NCI-H2081 (cell line): ENCODE measurements around the gene HRC.
"Not testable (repeated sequence)": the region's sequence is repeated elsewhere in the genome, so short reads cannot be mapped to it uniquely, and the experiment has no call there.

Experiments
- DNase-seq, 2 experiments: peaks; one replicate each; lab custom pipeline; 2025; lab: John Stamatoyannopoulos, UW

Gene HRC

DNA sequence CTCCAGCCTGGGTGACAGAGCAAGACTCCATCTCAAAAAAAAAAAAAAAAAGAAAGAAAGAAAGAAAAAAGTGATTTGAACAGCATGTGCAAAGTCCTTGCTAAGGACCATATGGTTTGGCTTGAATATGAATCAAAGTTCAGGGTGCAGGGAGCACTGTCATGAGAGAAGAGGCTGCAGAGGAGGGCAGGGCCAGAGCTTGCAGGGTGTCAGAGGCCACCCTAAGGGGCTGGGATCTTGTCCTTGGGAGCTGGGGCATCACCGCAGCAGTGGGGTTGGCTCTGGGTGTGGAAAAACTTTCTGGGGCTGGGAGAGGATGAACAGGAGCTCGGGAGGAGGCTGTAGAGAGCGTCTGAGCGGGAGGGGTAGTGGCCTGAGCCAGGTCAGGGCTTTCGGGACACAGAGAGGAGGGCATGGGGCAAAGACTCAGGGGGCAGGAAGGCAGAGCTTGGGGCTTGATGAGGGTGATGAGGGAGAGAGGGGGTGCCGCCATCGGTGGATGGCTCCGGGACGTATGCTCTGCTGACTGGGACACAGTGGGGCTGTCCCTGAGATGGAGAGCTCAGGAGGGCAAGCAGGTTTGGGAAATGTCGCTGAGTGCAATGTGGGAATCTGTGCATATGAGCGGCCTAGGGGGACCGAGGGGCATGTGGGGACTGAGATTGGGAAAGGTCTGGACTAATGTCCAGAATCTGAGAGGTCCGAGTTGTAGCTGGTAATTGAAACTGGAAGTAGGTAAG is 5.4 kb upstream of the HRC start:
- DNase-seq: no peak

DNA sequence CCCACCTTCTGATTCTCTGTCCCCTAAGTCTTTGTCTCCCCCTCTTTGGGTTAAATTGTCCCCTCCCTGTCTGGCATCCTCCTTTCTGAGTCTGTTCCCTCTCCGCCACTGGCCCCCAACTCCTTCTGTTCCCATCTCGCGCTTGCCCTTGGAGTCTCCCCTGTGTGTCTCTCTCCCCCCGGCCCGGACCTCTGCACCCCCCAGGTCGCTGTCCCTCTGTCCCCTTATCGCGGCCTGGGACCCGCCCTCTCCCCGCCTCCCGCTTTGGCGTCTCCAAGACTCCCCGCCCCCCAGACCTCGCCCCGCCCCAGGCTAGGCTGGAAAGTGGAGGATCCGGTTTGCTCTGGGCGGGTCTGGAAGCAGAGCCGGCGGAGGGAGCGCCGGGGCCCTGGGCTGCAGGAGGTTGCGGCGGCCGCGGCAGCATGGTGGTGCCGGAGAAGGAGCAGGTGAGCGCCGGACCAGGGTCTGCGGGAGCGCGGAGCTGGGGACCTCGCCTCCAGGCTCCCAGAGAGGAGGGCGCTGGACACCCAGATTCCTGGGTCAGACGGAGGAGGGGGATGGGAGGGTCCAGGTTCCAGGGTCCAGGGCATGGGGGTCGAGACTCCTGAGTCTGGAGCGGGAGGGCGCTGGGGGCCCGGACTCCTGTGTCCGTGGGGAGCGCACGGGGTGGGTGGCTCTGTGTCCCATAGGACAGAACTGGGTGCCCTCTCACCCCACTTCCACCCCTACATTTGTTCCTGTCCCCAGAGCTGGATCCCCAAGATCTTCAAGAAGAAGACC is 2.4 kb upstream of the HRC start, which contains the start of gene TRPM4:
TSS of gene TRPM4 (plus strand) at position 348 of the 780 bp plus-strand sequence. CDS start at position 423, 75 bp downstream.
- peak; percentile 73 to 76 for DNase-seq

DNA sequence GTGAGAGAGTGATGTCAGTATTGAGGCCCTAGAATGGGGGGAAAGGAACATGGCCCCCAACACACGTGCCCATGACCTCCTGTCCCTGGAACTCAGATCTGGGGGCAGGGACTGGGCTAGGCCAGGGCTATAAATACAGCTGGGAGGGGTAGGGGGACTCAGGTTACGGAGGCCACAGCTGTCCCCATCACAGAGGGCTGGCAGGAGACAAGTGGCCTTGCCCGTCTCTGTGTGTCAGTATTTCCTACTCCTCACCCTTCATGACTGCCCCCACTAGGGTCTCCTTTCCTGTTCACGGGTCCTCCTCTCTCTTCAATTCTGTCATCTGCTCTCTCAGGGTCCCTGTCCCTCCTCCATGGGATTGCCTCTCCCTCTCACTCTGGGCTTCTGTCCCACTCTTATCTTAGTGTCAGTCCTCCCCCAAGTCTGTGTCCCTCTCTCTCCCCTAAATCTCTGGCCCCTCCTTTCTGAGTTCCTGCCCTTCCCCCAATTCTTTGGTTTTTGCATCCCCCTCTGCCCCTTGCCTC is 687 bp upstream of the HRC start:
- no peak for DNase-seq

DNA sequence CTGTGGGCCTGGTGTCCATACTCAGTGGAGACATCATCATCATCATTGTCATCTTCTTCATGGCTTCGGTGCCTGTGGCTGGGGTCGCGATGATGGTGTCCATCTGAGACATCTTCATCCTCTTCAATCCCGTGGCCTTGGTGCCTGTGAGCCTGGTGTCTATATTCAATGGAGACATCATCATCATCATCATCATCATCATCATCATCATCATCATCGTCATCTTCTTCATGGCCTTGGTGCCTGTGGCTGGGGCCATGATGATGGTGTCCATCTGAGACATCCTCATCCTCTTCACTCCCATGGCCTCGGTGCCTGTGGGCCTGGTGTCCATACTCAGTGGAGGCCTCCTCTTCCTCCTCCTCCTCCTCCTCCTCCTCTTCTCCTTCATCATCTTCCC is 917 bp downstream of the HRC start:
- no peak for DNase-seq

DNA sequence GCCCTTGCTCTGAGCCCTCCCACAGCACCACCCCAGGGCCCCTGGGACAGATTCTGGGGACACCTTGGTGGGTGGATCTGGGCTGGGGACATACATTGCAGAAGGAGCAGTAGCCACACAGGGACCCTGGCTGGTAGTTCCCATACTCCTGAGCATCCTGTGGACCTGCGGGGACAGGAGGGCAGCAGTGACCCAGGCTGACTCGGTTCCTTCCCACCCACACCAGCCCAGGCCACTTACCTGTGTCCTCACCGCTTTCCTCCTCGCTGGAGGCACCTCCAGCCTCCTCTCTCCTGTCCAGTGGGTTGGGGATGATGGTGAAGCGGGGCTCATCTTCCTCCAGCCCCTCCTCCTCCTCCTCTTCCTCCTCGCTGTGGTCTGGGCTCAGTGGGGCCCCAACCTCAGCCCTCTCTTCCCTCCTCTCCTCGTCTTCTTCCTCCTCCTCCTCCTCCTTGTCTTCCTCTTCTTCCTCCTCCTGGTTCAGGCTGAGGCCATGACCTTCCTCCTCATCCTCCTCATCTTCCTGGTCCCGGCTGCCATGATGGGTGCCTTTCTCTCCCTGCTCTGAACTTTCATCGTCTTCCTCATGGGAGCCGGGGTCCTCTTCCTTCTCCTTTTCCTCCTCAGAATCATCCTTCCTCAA is 1.9 kb downstream of the HRC start:
- no peak for DNase-seq

DNA sequence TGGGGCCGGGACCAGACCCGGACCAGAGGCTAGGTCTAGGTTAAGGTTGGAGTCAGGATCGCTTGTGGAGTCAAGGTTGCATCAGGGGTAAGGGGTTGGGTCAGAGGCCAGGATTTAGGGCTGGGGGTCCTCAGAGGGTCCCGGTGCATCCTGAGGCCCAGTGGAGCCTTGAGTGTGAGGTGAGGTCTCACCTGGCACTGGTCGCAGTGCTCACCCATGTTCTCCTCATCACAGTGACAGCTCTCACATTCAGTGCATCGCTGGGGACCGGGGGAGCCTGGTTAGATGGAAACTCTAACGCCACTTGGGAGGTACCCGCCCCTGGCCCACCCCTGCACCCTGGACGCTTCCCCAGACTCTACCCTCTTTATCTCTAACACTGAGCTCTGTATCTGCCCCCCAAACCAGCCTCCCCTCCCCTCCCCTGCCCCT is 3.1 kb downstream of the HRC start:
- no peak for DNase-seq

DNA sequence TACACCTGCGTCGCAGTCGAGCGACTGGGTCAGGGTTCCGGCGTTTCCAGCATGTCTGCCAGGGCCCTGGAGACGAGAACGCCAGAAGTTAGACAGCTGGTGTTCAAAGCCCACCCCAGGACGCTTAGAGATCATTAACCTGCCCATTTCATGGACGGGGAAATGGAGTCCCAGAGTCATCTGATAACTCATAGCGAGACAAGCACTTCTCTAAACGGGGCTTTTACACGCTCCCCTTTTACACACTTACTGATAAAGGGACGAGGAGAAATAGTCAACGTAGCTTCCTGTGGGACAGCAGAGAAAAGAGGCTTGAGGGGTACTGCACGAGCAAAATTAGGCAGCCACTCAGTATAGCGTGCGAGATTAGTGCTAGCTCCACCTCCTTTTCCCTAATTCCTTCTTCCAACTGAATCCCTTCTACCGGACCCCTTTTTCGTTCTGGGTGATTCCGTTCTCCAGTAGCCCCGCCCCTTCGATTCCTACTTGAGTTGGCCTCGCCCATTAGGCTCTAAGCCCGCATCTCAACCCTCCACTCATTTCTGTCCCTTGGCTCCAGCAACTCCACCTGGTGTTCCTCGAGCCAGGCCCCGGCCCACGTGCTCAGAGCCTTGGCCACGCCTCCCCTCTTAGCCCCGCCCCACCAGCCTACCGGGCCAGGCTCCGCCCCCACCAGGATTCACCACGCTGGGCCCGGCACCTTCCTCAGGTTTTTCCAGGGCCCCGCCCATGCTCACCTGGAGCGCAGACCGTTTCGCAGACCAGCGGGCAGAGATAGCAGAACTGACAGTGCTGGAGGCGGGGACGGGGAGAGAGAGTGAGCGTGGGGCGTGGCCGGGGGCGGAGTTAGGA is 3.7 kb downstream of the HRC start:
- peak; percentile 58 to 63 for DNase-seq

DNA sequence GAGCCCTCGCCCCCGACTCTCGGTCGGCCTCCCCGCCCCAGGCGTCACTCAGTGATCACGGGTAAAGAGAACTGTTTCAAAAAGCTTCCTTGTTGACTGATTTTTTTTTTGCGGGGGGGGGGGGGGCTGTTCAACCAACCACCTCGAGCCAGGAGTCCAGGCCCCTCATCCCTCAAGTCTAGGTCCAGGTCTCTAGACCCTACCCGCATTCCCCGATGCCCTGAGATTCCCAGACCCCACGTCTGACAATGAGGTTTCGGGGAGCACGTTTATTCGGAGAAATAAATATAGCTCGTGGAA is 4.3 kb downstream of the HRC start:
- no peak for DNase-seq

DNA sequence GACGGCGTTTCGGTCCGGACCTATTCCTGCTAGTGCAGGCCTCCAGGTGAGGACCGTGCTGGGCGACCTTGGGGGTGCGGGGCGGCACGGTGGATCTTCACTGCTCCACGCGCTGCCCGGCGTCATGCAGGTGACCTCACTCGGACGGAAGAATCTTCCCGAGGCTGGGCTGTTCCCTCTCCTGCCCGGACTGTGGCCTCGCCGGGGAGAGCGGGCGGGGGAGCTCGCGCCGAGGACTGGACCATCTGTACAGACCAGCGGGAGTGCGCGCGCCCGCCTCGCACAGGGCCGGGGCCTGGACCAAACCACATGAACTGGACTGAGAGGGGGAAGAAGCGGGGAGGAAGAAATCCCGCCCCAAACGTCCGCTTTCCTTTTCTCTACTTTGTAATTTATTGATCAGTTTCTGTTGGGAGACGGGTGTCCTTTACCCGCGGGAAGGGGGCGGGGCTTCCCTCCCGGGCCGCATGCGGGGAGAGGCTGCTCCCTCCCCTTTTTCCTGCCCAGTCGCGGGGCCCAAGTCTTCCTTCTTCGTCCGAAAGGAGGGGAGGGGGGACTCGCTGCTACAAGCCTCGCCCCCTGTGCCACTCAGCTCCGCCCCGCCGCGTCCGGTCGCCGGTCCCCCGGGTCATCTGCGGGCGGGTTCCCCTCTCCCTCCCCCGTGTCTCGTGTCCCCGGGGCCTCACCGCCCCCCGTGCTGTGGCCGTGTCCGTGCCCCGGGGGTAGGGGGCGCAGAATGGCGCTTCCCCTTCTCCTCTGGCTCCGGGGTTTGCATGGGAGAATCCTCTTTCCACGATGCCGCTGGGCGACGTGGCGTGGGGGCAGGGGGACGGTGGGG is 4.9 kb downstream of the HRC start:
- peak; percentile 86 to 89 for DNase-seq

DNA sequence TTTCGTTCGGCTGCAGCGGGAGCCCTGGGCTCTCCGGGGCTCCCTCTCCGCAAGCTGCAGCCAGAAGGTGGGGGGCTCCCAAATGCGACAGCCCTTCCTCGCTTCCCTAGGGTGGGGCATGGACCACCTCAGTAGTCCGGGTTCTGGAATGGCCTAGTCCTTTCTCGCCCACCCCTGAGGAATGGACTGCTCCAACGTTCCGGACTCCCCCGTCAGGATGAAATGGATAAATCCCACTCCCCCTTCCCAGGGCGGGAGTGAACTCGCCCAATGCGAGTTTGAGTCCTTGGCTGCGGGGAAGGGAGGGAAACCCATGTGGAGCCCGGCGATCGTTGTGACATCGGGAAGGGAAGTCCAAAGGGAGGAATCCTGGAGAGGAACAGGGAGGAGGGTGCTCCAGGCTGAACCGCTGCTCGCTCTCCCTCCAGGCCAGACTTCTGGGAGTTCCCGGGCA is 5.5 kb downstream of the HRC start:
- peak; percentile 73 to 84 for DNase-seq

DNA sequence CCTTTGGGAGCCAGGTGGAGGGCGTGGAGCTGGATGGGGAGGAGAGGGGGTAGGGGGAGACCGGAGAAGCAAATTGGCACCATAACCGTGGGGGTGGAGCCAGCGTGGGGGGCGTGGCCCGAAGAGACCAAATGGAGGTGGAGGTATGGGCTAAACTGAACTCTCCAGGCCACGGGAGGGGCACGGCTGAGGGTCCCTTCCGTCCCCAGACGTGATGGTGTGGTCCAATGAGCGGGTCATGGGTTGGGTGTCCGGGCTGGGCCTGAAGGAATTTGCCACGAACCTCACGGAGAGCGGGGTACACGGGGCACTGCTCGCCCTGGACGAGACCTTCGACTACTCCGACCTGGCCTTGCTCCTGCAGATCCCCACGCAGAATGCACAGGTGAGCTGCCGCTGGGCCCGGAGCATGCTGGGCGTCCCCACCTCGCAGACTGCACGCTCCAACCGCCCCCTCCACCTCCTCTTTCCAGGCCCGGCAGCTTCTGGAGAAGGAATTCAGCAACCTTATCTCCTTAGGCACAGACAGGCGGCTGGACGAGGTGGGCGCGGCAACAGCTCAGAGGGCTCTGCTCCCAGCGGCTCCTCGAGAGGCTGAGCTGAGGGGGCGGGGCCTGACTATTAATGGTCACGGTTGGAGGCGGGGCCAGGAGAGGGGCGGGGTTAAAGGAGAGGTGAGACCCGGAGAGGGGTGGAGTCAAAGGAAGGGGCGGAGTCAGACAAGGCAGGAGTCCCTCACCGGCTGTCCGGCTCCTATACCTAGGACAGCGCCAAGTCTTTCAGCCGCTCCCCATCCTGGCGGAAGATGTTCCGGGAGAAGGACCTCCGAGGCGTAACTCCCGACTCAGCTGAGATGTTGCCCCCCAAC is 6.2 kb downstream of the HRC start:
- peak; percentile 73 to 92 for DNase-seq

DNA sequence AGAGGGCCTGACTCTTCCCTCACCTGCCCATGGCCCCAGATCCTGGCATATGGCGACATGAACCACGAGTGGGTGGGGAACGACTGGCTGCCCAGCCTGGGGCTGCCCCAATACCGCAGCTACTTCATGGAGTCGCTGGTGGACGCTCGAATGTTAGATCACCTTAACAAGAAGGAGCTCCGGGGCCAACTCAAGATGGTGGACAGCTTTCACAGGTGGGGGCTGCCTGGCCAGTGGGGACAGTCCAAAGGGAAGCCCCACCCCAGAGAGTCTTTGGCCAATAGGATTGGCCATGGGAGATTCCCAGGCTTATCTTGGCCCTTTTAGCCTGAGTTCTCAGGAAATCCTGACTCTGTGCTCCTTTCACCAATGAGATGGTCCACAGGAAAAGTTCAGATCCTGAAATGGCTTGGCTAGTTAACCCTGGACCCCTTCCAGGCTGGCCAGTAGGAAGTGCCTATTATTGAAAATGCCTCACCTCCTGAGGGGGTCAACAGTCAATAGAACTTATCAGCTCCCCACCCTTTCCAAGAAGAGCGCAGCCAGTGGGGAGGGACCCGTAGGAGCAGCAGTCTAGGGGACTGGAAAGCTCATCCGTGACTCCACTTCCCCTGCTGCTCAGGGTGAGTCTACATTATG is 7.0 kb downstream of the HRC start:
- DNase-seq: no peak

DNA sequence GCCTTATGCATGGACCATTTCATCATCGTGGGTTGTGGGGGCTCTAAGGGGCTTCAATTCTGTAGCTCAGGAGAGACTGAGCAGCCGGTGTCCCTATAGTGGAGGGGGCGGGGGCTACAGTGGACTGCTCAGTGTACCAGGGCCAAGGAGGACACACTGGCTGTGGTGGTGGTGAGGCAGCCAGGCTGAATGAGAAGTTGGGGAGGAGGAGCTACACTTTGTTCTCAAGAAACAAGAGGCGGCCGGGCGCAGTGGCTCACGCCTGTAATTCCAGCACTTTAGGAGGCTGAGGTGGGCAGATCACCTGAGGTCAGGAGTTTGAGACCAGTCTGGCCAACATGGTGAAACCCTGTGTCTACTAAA is 8.8 kb downstream of the HRC start:
- DNase-seq: not testable (repeated sequence)

DNA sequence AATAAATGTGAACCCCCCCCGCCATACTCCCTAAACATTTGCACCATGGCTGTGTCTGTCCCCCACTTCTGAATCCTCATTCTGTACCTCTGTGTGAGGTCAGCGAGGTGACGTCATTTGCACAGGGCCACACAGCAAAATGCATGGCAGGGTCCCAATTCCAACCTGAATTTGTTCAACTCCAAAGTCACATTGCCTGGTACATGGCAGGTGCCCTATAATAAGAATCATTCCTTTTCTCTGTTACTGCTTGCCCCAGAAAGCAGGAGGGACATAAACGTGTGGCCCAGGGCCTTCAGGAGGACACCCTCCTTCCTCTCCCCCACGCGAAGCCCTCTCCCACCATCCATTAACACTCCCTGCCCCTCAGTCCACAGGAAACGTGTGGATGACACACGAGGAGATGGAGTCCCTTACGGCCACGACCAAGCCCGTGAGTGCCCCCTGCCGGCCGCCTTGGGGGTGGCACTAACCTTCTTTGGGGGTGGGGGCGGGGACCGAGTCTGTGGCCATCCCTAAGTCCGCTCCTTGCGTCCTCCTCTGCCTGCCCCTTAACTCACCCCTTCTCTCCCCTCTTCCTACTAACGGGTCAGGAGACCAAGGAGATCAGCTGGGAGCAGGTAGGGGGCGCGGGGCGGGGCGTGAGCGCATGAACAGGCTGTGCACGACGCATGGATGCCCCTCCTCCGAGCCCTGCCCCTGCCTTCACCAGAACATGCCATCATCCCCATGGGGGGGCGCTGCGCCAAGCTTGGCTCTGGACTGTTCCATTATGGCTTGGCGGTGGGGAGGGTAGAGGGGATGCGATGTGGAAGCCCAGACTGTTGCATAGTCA is 9.4 kb downstream of the HRC start:
- peak; percentile 19 to 29 for DNase-seq

DNA sequence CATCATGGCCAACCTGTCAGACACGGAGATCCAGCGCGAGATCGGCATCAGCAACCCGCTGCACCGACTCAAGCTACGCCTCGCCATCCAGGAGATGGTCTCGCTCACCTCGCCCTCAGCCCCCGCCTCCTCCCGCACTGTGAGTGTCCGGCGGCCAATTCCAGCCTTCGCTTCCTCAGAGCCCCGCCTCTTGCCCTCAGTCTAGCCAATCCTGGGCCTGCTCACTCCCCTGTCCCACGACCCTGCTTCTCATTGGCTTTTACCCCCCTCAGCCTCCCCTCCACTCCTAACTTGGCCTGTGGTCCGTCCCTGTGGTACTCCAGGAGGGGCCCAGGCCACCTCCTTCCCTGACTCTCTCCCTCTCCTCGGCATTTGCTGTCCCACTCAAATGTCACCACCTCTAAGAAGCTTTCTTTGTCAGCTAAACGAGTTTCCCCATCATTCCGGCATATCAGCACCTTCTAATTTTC is 12.3 kb downstream of the HRC start:
- peak; percentile 60 to 61 for DNase-seq

DNA sequence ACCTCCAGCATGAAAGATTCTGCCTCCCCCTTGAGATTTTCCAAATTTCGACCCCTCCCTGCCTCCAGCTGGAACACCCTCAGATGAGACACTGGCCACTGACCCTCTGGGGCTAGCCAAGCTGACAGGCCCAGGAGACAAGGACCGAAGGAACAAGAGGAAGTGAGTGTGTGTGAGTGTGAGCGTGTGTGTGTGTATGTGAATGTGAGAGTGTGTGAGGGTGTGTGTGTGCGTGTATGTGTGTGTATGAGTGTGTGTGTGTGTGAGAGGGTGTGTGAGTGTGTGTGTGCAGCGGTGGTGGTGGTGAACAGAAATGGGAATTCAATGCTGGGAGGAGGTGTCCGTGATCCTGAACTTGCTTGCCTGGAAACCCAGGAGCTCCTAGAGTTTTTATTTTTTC is 13.8 kb downstream of the HRC start:
- no peak for DNase-seq

DNA sequence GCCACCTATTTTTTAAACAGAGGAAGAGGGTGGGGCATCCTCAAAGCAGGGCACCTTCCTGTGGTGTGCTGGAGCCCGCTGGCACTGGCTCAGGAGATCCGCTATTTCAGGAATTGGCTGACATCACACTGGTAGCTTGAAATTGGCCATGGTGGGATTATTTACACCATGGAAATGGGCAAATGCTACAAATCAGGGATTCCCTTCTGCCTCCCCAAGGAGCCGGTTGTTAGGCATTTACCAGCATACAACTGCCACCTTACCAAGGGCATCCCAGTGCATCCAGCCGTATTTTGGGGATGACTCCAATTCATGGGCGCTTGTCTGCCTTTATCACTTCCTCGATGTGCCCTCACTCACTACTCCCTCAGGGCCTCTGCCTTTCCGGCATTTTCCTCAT is 14.2 kb downstream of the HRC start:
- no peak for DNase-seq

DNA sequence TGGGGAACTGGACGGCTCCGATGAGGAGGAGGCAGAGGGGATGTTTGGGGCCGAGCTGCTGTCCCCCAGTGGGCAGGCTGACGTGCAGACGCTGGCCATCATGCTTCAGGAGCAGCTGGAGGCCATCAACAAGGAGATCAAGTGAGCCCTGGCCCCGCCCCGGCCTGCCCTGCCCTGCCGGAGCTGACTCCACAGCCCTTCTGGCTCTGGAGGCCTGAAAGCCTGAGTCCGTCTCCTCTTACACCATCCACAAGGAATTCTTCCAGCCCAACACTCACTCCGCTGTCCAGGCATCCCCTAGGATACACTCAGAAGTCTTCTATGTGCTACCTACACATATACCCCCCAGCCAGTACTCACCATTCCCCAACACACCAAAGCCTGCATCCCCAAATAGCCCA is 18.4 kb downstream of the HRC start:
- no peak for DNase-seq
